ENCODE measurements around the gene SDK1.

DNA sequence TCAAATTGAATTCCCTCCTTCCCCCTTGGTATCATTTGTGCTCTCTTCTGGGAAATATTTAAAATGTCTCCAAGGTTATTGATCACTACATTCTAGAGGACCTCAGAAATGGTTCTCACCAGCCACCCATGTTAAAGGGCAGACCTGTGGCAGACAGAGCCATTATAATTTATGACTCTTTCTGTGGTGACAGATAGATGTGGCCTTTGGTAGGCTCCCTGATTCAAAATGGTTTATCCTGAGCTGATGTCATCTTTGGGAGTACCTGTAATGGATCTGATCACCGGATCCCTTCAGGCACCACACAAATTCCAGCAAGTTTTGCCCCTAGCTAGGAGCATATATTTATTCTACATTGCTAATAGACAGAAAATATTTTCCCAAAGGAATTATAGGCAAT, 267.5 kb downstream of the SDK1 start:
- TF ChIP-seq, protein P1, sequence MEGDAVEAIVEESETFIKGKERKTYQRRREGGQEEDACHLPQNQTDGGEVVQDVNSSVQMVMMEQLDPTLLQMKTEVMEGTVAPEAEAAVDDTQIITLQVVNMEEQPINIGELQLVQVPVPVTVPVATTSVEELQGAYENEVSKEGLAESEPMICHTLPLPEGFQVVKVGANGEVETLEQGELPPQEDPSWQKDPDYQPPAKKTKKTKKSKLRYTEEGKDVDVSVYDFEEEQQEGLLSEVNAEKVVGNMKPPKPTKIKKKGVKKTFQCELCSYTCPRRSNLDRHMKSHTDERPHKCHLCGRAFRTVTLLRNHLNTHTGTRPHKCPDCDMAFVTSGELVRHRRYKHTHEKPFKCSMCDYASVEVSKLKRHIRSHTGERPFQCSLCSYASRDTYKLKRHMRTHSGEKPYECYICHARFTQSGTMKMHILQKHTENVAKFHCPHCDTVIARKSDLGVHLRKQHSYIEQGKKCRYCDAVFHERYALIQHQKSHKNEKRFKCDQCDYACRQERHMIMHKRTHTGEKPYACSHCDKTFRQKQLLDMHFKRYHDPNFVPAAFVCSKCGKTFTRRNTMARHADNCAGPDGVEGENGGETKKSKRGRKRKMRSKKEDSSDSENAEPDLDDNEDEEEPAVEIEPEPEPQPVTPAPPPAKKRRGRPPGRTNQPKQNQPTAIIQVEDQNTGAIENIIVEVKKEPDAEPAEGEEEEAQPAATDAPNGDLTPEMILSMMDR (conservative IDR thresholded peaks at IDR 0.05; ENCODE audit: low read length): no peak
- TF ChIP-seq EZH2phosphoT487 (IDR thresholded peaks at IDR 0.05; ENCODE audit: borderline replicate concordance, low read depth, low read length): no peak

All from OCI-LY7 (cell line).